Measurements from ENCODE around the gene CTBP1. TPM values are rescaled to one million over a fixed set of nuclear protein-coding genes. Genes with fewer than 3 reads are reported as not detected.

The CTBP1 gene
- total RNA-seq, 2 donors from 2014 or later, result 109 to 113 TPM

- no peak for DNase-seq (ENCODE audit: low spot score)
- intact Hi-C loops (cut with DNase I), result loop anchor here in 1 of 2 donors (5.0 kb wide), 1 partner anchor 34 kb away; no protein-coding TSS in a partner anchor
Measured at GRCh38 chr4:1285790-1286553, 37.0 kb upstream of the CTBP1 start.

- intact Hi-C loops (cut with DNase I), result loop anchor here in 1 of 2 donors (5.0 kb wide), 1 partner anchor 33 kb away; no protein-coding TSS in a partner anchor
- DNase-seq (ENCODE audit: low spot score), result no peak
Measured at GRCh38 chr4:1285151-1285789, 36.3 kb upstream of the CTBP1 start.

- DNase-seq (ENCODE audit: low spot score), result no peak
- intact Hi-C loops (cut with DNase I), result no loop called here
Measured at GRCh38 chr4:1283711-1284110, 34.8 kb upstream of the CTBP1 start.

- intact Hi-C loops (cut with DNase I), result no loop called here
- DNase-seq (ENCODE audit: low spot score), result no peak
Measured at GRCh38 chr4:1279253-1279652, 30.3 kb upstream of the CTBP1 start.

- DNase-seq (ENCODE audit: low spot score), result no peak
- intact Hi-C loops (cut with DNase I), result no loop called here
Measured at GRCh38 chr4:1277667-1278665, 29.0 kb upstream of the CTBP1 start.

- intact Hi-C loops (cut with DNase I), result no loop called here
- DNase-seq (ENCODE audit: low spot score), result no peak
Measured at GRCh38 chr4:1276984-1277383, 28.1 kb upstream of the CTBP1 start.

GRCh38 chr4:1274871-1275270, 25.9 kb upstream of the CTBP1 start:
- intact Hi-C loops (cut with DNase I), result no loop called here
- no peak for DNase-seq (ENCODE audit: low spot score)

- intact Hi-C loops (cut with DNase I), result no loop called here
Measured at GRCh38 chr4:1271686-1272085, 22.8 kb upstream of the CTBP1 start.

GRCh38 chr4:1269209-1269608, 20.3 kb upstream of the CTBP1 start:
- DNase-seq (ENCODE audit: low spot score), result no peak
- intact Hi-C loops (cut with DNase I), result no loop called here

More at GRCh38 chr4:1271686-1272085, 22.8 kb upstream of the CTBP1 start:
- DNase-seq (ENCODE audit: low spot score), result no peak

- DNase-seq (ENCODE audit: low spot score), result no peak
- intact Hi-C loops (cut with DNase I), result no loop called here
Measured at GRCh38 chr4:1266881-1267763, 18.2 kb upstream of the CTBP1 start.

- intact Hi-C loops (cut with DNase I), result no loop called here
Measured at GRCh38 chr4:1265351-1265750, 16.4 kb upstream of the CTBP1 start.

GRCh38 chr4:1264942-1265341, 16.0 kb upstream of the CTBP1 start:
- no peak for DNase-seq (ENCODE audit: low spot score)
- intact Hi-C loops (cut with DNase I), result no loop called here

More at GRCh38 chr4:1265351-1265750, 16.4 kb upstream of the CTBP1 start:
- no peak for DNase-seq (ENCODE audit: low spot score)

- intact Hi-C loops (cut with DNase I), result no loop called here
- no peak for DNase-seq (ENCODE audit: low spot score)
Measured at GRCh38 chr4:1261107-1261928, 12.4 kb upstream of the CTBP1 start.

GRCh38 chr4:1260418-1261106, 11.6 kb upstream of the CTBP1 start:
- intact Hi-C loops (cut with DNase I), result no loop called here
- no peak for DNase-seq (ENCODE audit: low spot score)

GRCh38 chr4:1259966-1260365, 11.0 kb upstream of the CTBP1 start:
- DNase-seq (ENCODE audit: low spot score), result no peak
- intact Hi-C loops (cut with DNase I), result no loop called here

GRCh38 chr4:1258457-1258856, 9.5 kb upstream of the CTBP1 start:
- intact Hi-C loops (cut with DNase I), result no loop called here
- DNase-seq (ENCODE audit: low spot score), result no peak

- no peak for DNase-seq (ENCODE audit: low spot score)
- intact Hi-C loops (cut with DNase I), result no loop called here
Measured at GRCh38 chr4:1255699-1256098, 6.8 kb upstream of the CTBP1 start.

Measured in posterior vena cava (tissue), 2 donors.